Gastroesophageal sphincter (tissue), 4 donors: ENCODE measurements around the gene MB21D2. TPM values are rescaled to one million over a fixed set of nuclear protein-coding genes. Genes with fewer than 3 reads are reported as not detected.

Experiments used
- ATAC-seq: fragments of 150-250 bp; one replicate; pipeline ENCODE4 v1.9.1; 2016; ENCODE audit warnings: mild to moderate bottlenecking, moderate library complexity
- H3K27ac ChIP-seq, 4 donors: fragments of 200-600 bp; sonication (generic) in 3 of 4; 1 replicate in 3 of 4; 2 replicates in 1 of 4; pipeline ENCODE4 v1.5.1; 2016 to 2019
- H3K27me3 ChIP-seq: fragments of 200-600 bp; sonication (generic); one replicate; pipeline ENCODE4 v1.5.1; 2019
- H3K36me3 ChIP-seq, 2 donors: fragments of 200-600 bp; sonication (generic); one replicate each; pipeline ENCODE4 v1.5.1; 2019; ENCODE audit warnings: control low read depth in 1 of 2
- H3K4me1 ChIP-seq, 3 donors: fragments of 200-600 bp; sonication (generic); 1 replicate in 2 of 3; 2 replicates in 1 of 3; pipeline ENCODE4 v1.5.1; 2016 to 2019; ENCODE audit warnings: control low read depth in 2 of 3
- H3K4me3 ChIP-seq, 2 donors: fragments of 200-600 bp; sonication (generic); one replicate each; pipeline ENCODE4 v1.5.1; 2019; ENCODE audit warnings: mild to moderate bottlenecking in 1 of 2, moderate library complexity in 1 of 2
- H3K9me3 ChIP-seq, 3 donors: fragments of 200-600 bp; sonication (generic); one replicate each; pipeline ENCODE4 v1.5.1; 2017 to 2019; ENCODE audit warnings: control low read depth in 2 of 3
- EP300 ChIP-seq: sonication (generic); formaldehyde crosslinking; IDR thresholded peaks from one replicate; pipeline ENCODE4 v1.6.1; 2017; ENCODE audit warnings: antibody characterized with exemption, mild to moderate bottlenecking
- POLR2A ChIP-seq, 2 donors: fragments of 450-650 bp; IDR thresholded peaks; one replicate each; pipeline ENCODE4 v1.6.1; 2017; ENCODE audit warnings: antibody characterized with exemption in 2 of 2, mild to moderate bottlenecking in 2 of 2, moderate library complexity in 1 of 2
- POLR2AphosphoS5 ChIP-seq: sonication (generic); formaldehyde crosslinking; IDR thresholded peaks from one replicate; pipeline ENCODE4 v1.6.1; 2017; ENCODE audit warnings: antibody characterized with exemption
- WGBS, 2 donors: methylation state at CpG; one replicate each; pipeline ENCODE4 v1.1.5; 2018; ENCODE audit warnings: low coverage in 1 of 2; 5-methylcytosine and 5-hydroxymethylcytosine counted together
- total RNA-seq, 4 donors: library from RNA; depleted of rRNA; stranded (reverse); fragments of >200 nt; gene quantifications; one replicate each; pipeline ENCODE4 v1.1.0, GENCODE V29; 2016
- TF ChIP-seq, protein P1 (sequence below), 4 experiments: fragments of 200-600 bp in 2 of 4; fragments of 450-650 bp in 2 of 4; sonication (generic) in 1 of 4; IDR thresholded peaks; one replicate each; pipeline ENCODE4 v1.5.1; 2017 to 2019; ENCODE audit warnings: antibody characterized with exemption in 4 of 4, mild to moderate bottlenecking in 2 of 4, moderate library complexity in 2 of 4

MB21D2 gene
- total RNA-seq, 4 donors from 2014 or later, result 7.0 to 11.5 (median 9.3) TPM

DNA sequence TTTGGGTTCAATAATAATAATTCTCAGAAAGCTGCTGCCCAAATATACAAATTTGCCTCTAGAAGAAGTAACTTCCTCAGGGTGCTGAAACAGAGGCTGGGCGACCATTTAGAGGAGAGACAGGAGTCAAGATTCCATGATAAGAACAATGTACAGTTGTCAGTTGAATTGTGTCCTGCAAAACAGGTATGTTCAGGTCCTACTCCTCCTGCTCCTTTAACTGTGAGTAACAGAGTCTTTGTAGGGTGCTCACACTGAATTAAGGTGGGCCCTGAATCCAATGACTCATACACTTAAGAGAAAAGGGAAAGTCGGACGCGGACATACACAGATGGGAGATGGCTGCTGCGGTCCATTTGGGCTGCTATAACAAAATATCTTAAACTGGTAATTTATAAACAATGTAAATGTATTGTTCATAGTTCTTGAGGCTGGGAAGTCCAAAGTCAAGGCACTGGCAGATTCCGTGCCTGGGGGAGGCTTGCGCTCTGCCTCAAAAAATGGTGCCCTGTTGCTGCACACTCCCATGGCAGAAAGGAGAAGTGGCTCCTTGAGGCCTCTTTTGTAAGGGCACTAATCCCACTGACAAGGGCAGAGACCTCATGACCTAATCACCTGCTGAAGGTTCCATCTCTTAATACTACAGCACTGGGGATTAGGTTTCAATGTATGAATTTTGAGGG lies 55.1 kb downstream of the MB21D2 start:
- TF ChIP-seq POLR2AphosphoS5 (no peak), EP300 (no peak), POLR2A (IDR thresholded peaks at IDR 0.05) (no peak)
- TF ChIP-seq, protein P1, sequence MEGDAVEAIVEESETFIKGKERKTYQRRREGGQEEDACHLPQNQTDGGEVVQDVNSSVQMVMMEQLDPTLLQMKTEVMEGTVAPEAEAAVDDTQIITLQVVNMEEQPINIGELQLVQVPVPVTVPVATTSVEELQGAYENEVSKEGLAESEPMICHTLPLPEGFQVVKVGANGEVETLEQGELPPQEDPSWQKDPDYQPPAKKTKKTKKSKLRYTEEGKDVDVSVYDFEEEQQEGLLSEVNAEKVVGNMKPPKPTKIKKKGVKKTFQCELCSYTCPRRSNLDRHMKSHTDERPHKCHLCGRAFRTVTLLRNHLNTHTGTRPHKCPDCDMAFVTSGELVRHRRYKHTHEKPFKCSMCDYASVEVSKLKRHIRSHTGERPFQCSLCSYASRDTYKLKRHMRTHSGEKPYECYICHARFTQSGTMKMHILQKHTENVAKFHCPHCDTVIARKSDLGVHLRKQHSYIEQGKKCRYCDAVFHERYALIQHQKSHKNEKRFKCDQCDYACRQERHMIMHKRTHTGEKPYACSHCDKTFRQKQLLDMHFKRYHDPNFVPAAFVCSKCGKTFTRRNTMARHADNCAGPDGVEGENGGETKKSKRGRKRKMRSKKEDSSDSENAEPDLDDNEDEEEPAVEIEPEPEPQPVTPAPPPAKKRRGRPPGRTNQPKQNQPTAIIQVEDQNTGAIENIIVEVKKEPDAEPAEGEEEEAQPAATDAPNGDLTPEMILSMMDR (IDR thresholded peaks at IDR 0.05), result no peak
- Histone ChIP-seq H3K4me1 (peaks cover 0 to 53% (median 6%) of the 10 kb centered on the region in 3 donors), H3K27ac (no peak overlapping the region), H3K27me3 (no peaks in the 10 kb centered on the region), H3K36me3 (no peaks in the 10 kb centered on the region), H3K4me3 (no peak overlapping the region), H3K9me3 (no peaks in the 10 kb centered on the region)
- 89 to 96% methylated on average over 5 to 7 of the region's 7 CpGs for WGBS, 2 donors
- ATAC-seq, result no peak

DNA sequence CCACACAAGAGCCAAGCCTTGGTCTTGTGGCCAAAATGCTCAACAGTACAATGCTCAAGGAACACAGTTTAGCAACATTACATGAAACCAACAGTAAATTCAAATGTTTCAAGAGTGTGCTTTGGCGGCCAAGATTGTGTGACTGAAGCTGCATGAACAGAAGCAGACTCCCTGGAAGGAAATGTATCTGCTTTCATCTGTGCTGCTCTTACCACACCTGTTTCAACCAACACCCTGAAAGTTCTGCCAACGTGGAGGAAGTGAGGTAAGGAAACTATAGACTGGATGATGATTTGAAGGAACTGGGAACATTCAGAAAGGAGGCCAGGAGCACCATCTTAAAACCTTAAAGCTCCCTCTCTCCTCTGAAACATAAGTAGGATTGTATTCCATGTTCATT lies 55.7 kb downstream of the MB21D2 start:
- Histone ChIP-seq H3K27me3 (no peaks in the 10 kb centered on the region), H3K4me1 (peaks cover 0 to 53% (median 6%) of the 10 kb centered on the region in 3 donors), H3K4me3 (no peak overlapping the region), H3K36me3 (no peaks in the 10 kb centered on the region), H3K9me3 (no peaks in the 10 kb centered on the region), H3K27ac (no peak overlapping the region)
- WGBS, 2 donors, result 71 to 86% methylated on average over 2 of the region's 2 CpGs
- no peak for ATAC-seq
- TF ChIP-seq, protein P1 (IDR thresholded peaks at IDR 0.05), result no peak
- TF ChIP-seq POLR2A (IDR thresholded peaks at IDR 0.05), result no peak
- no peak for TF ChIP-seq EP300
- no peak for TF ChIP-seq POLR2AphosphoS5

GRCh38 chr3:192860454-192860853 lies 57.2 kb downstream of the MB21D2 start:
- H3K4me3 ChIP-seq, result no peak overlapping the region
- H3K9me3 ChIP-seq, result no peaks in the 10 kb centered on the region
- no peaks in the 10 kb centered on the region for H3K36me3 ChIP-seq
- peaks cover 0 to 44% (median 6%) of the 10 kb centered on the region in 3 donors for H3K4me1 ChIP-seq
- WGBS, 2 donors, result 93 to 95% methylated on average over 2 of the region's 2 CpGs
- no peaks in the 10 kb centered on the region for H3K27me3 ChIP-seq
- ATAC-seq, result no peak
- no peak overlapping the region for H3K27ac ChIP-seq
- no peak for TF ChIP-seq EP300
- TF ChIP-seq, protein P1 (IDR thresholded peaks at IDR 0.05), result no peak
- no peak for TF ChIP-seq POLR2A (IDR thresholded peaks at IDR 0.05)
- TF ChIP-seq POLR2AphosphoS5, result no peak

DNA sequence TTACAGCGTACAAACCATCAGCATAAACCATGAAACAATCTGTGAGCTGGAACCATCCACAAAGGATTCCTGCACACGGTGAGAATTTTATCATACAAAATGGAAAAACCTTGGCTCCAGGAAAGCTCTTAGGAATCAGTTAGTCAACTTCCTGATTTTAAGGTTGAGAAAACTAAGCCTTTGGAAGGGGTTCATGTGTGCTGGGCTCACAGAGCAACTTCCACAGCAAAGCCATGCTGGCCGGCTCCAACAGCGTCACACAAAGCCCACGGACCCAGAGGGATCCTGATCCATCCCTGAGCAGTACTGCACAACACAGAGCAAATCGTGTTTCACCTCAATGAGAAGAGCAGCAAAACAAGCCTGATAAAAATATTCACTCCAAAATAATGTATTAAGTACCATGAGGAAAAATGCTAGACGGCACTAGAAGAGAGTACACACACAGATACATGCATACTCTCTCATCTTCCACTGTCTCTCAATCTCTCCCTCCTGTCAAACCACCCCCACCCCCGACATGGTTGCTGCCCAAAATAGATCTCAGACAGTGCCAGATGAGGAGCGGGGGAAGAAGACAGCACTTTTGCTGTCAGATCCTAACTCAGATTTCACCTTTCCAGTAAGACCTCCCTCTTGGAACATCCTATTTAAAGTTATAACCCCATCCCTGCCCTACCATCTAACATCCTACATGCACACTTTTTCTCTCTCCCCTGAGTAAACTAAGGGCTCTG lies 58.6 kb downstream of the MB21D2 start:
- H3K9me3 ChIP-seq, result peaks cover 0 to 10% (median 0%) of the 10 kb centered on the region in 3 donors
- no peaks in the 10 kb centered on the region for H3K36me3 ChIP-seq
- no peak for ATAC-seq
- H3K27me3 ChIP-seq, result no peaks in the 10 kb centered on the region
- H3K4me3 ChIP-seq, result no peak overlapping the region
- H3K27ac ChIP-seq, result no peak overlapping the region
- H3K4me1 ChIP-seq, result peaks cover 0 to 33% (median 6%) of the 10 kb centered on the region in 3 donors
- 34 to 38% methylated on average over 6 to 8 of the region's 9 CpGs for WGBS, 2 donors
- TF ChIP-seq, protein P1 (IDR thresholded peaks at IDR 0.05), result no peak
- TF ChIP-seq POLR2A (IDR thresholded peaks at IDR 0.05), result no peak
- TF ChIP-seq POLR2AphosphoS5, result no peak
- no peak for TF ChIP-seq EP300
